Right lobe of liver (tissue), 4 donors: ENCODE results near the gene TPGS1.

Experiments used
- CTCF ChIP-seq, 4 donors: fragments of 200-600 bp in 3 of 4; fragments of 450-650 bp in 1 of 4; IDR thresholded peaks; one replicate each; pipeline versions ENCODE4 v1.5.1 to v1.8.0; 2016 to 2022; ENCODE audit warnings: antibody characterized with exemption in 4 of 4, mild to moderate bottlenecking in 2 of 4
- POLR2A ChIP-seq: fragments of 450-650 bp; IDR thresholded peaks from one replicate; pipeline ENCODE4 v1.6.1; 2017; ENCODE audit warnings: antibody characterized with exemption, mild to moderate bottlenecking
- donor health status: DM: no; HTN: no; CAD: no.
- donor health status: DM: no; HTN: no; CAD: no.
- donor health status: DM: no; HTN: yes; CAD: no.

GRCh38 chr19:492091-492531, 15.2 kb upstream of the TPGS1 start:
- TF ChIP-seq CTCF (IDR thresholded peaks at IDR 0.05) = no peak
- no peak for TF ChIP-seq POLR2A
